Measurements from ENCODE around the gene GREM1. TPM values are rescaled to one million over a fixed set of nuclear protein-coding genes. Genes with fewer than 3 reads are reported as not detected.

GREM1 gene
- 7.8 to 15.8 TPM (median 8.0 TPM) in 5 replicates for total RNA-seq (2022; extraction: Qiagen RNA extraction)

GRCh38 chr15:32717426-32718226, at the start of gene GREM1:
Gene GREM1 (plus strand): TSS chr15:32718004. CDS start chr15:32730691, 12,687 bp downstream.

Other genes with a start within 250 kb of the GREM1 start
- gene GOLGA8N, start 124.5 kb upstream of the GREM1 start, total RNA-seq (2022; extraction: Qiagen RNA extraction): 1.2 to 1.8 TPM (median 1.3 TPM) in 5 replicates
- 46.2 to 85.1 TPM (median 66.9 TPM) in 5 replicates for gene ARHGAP11A, start 102.5 kb upstream of the GREM1 start, total RNA-seq (2022; extraction: Qiagen RNA extraction)
- 2.1 to 2.8 TPM (median 2.2 TPM) in 5 replicates for gene SCG5, start 76.3 kb upstream of the GREM1 start, total RNA-seq (2022; extraction: Qiagen RNA extraction)

Data from A549 treated with CORT108297 at 1 μM for 4 hours (cell line).